ENCODE data around the gene MAMLD1. TPM values are rescaled to one million over a fixed set of nuclear protein-coding genes. Genes with fewer than 3 reads are reported as not detected.

Gene MAMLD1
- total and polyA plus RNA-seq, 4 donors = 0.59 to 1.1 (median 0.76) TPM

DNA sequence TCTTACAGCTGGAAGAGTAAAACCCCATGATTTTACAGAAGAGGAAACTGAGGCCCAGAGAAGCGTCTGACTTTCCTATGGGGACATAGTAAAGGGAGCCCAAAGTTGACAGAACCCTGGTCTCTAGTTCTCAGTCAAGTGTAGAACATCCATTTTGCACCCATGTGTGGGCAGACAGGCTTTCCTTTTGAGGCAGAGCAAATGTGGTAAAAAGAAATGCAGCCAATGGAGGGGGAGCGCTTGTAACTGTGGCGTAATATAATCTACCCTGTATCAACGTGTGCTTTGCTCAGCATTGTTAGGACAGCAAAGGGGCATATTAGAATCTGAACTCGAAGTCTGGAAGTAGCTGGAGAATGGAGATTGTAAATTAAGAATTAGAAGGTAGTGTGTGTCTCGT lies 8.8 kb downstream of the MAMLD1 start:
- H3K4me1 ChIP-seq (ENCODE audit: control insufficient read depth in 4 of 4, insufficient read depth in 4 of 4, low read length in 3 of 4) = peaks cover 0 to 3% (median 1%) of the 10 kb centered on the region in 4 donors
- no peak overlapping the region for H3K9ac ChIP-seq (ENCODE audit: low read depth in 1 of 2, low read length in 2 of 2)
- no peak overlapping the region for H3K4me3 ChIP-seq (ENCODE audit: low read depth in 1 of 3, low read length in 3 of 3)
- whole genome bisulfite sequencing = 92% methylated on average over 6 of the region's 6 CpGs
- no peak for TF ChIP-seq JUND (IDR thresholded peaks at IDR 0.05)
- no peak for TF ChIP-seq FOXA2 (IDR thresholded peaks at IDR 0.05)
- TF ChIP-seq RXRA (IDR thresholded peaks at IDR 0.05) = no peak
- TF ChIP-seq NR2F2 (IDR thresholded peaks at IDR 0.05) = no peak
- no peak for TF ChIP-seq RAD21 (IDR thresholded peaks at IDR 0.05)
- no peak for TF ChIP-seq HNF4G (IDR thresholded peaks at IDR 0.05)
- no peak for TF ChIP-seq HNF4A (conservative IDR thresholded peaks at IDR 0.05)
- no peaks in the 10 kb centered on the region for H3K36me3 ChIP-seq (ENCODE audit: control insufficient read depth in 4 of 4, insufficient read depth in 3 of 4, low read depth in 1 of 4, low read length in 3 of 4)
- H3K9me3 ChIP-seq (ENCODE audit: control insufficient read depth in 4 of 4, low read length in 3 of 4) = no peaks in the 10 kb centered on the region
- no peak for DNase-seq (ENCODE audit: low spot score)
- no peak overlapping the region for H3K27ac ChIP-seq (ENCODE audit: low read depth in 1 of 2, low read length in 2 of 2)
- H3K27me3 ChIP-seq (ENCODE audit: control insufficient read depth in 4 of 4, insufficient read depth in 4 of 4, low read length in 3 of 4) = no peaks in the 10 kb centered on the region

DNA sequence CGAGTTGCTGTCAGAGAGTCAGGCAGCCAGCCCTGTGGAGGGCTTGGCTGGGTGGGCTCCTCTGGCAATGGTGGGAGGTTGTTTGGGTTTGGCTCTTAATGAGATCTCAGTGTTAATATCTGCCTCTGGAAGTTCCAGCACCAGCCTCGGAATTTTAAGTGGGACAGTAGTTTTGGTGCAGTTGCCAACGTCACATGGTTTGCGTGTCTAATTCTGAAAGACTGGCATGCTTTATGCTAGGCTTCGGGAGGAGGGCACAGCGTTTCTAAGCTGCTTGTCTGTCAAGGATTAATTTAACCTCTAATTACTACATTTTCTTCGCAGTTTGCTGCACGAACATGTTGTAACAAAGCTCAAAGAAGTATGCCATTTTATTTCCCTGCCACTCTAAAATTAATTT lies 9.2 kb downstream of the MAMLD1 start:
- no peaks in the 10 kb centered on the region for H3K9me3 ChIP-seq (ENCODE audit: control insufficient read depth in 4 of 4, low read length in 3 of 4)
- H3K4me3 ChIP-seq (ENCODE audit: low read depth in 1 of 3, low read length in 3 of 3) = no peak overlapping the region
- no peak overlapping the region for H3K27ac ChIP-seq (ENCODE audit: low read depth in 1 of 2, low read length in 2 of 2)
- TF ChIP-seq, protein P1, sequence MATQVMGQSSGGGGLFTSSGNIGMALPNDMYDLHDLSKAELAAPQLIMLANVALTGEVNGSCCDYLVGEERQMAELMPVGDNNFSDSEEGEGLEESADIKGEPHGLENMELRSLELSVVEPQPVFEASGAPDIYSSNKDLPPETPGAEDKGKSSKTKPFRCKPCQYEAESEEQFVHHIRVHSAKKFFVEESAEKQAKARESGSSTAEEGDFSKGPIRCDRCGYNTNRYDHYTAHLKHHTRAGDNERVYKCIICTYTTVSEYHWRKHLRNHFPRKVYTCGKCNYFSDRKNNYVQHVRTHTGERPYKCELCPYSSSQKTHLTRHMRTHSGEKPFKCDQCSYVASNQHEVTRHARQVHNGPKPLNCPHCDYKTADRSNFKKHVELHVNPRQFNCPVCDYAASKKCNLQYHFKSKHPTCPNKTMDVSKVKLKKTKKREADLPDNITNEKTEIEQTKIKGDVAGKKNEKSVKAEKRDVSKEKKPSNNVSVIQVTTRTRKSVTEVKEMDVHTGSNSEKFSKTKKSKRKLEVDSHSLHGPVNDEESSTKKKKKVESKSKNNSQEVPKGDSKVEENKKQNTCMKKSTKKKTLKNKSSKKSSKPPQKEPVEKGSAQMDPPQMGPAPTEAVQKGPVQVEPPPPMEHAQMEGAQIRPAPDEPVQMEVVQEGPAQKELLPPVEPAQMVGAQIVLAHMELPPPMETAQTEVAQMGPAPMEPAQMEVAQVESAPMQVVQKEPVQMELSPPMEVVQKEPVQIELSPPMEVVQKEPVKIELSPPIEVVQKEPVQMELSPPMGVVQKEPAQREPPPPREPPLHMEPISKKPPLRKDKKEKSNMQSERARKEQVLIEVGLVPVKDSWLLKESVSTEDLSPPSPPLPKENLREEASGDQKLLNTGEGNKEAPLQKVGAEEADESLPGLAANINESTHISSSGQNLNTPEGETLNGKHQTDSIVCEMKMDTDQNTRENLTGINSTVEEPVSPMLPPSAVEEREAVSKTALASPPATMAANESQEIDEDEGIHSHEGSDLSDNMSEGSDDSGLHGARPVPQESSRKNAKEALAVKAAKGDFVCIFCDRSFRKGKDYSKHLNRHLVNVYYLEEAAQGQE (IDR thresholded peaks at IDR 0.05) = no peak
- TF ChIP-seq, protein P2, sequence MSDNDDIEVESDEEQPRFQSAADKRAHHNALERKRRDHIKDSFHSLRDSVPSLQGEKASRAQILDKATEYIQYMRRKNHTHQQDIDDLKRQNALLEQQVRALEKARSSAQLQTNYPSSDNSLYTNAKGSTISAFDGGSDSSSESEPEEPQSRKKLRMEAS (IDR thresholded peaks at IDR 0.05) = no peak
- no peak for TF ChIP-seq FOXA2 (IDR thresholded peaks at IDR 0.05)
- TF ChIP-seq, protein P3, sequence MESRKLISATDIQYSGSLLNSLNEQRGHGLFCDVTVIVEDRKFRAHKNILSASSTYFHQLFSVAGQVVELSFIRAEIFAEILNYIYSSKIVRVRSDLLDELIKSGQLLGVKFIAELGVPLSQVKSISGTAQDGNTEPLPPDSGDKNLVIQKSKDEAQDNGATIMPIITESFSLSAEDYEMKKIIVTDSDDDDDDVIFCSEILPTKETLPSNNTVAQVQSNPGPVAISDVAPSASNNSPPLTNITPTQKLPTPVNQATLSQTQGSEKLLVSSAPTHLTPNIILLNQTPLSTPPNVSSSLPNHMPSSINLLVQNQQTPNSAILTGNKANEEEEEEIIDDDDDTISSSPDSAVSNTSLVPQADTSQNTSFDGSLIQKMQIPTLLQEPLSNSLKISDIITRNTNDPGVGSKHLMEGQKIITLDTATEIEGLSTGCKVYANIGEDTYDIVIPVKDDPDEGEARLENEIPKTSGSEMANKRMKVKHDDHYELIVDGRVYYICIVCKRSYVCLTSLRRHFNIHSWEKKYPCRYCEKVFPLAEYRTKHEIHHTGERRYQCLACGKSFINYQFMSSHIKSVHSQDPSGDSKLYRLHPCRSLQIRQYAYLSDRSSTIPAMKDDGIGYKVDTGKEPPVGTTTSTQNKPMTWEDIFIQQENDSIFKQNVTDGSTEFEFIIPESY (IDR thresholded peaks at IDR 0.05) = no peak
- TF ChIP-seq HNF4G (IDR thresholded peaks at IDR 0.05) = no peak
- TF ChIP-seq HNF4A (conservative IDR thresholded peaks at IDR 0.05) = no peak
- TF ChIP-seq, protein P4, sequence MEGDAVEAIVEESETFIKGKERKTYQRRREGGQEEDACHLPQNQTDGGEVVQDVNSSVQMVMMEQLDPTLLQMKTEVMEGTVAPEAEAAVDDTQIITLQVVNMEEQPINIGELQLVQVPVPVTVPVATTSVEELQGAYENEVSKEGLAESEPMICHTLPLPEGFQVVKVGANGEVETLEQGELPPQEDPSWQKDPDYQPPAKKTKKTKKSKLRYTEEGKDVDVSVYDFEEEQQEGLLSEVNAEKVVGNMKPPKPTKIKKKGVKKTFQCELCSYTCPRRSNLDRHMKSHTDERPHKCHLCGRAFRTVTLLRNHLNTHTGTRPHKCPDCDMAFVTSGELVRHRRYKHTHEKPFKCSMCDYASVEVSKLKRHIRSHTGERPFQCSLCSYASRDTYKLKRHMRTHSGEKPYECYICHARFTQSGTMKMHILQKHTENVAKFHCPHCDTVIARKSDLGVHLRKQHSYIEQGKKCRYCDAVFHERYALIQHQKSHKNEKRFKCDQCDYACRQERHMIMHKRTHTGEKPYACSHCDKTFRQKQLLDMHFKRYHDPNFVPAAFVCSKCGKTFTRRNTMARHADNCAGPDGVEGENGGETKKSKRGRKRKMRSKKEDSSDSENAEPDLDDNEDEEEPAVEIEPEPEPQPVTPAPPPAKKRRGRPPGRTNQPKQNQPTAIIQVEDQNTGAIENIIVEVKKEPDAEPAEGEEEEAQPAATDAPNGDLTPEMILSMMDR (IDR thresholded peaks at IDR 0.05; ENCODE audit: low read depth, low read length, missing input control) = no peak
- TF ChIP-seq, protein P5, sequence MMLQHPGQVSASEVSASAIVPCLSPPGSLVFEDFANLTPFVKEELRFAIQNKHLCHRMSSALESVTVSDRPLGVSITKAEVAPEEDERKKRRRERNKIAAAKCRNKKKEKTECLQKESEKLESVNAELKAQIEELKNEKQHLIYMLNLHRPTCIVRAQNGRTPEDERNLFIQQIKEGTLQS (IDR thresholded peaks at IDR 0.05) = no peak
- TF ChIP-seq EGR1 (IDR thresholded peaks at IDR 0.05; ENCODE audit: low read depth in 2 of 2) = no peak
- no peak for TF ChIP-seq YY1 (IDR thresholded peaks at IDR 0.05)
- no peak for TF ChIP-seq JUND (IDR thresholded peaks at IDR 0.05)
- no peak for TF ChIP-seq TAF1 (conservative IDR thresholded peaks at IDR 0.05)
- no peak for TF ChIP-seq GABPA (IDR thresholded peaks at IDR 0.05 in 1 of 2, conservative IDR thresholded peaks at IDR 0.05 in 1 of 2)
- no peak for TF ChIP-seq SP1 (IDR thresholded peaks at IDR 0.05)
- TF ChIP-seq FOXA1 (IDR thresholded peaks at IDR 0.05) = no peak
- 92% methylated on average over 8 of the region's 8 CpGs for WGBS
- no peaks in the 10 kb centered on the region for H3K36me3 ChIP-seq (ENCODE audit: control insufficient read depth in 4 of 4, insufficient read depth in 3 of 4, low read depth in 1 of 4, low read length in 3 of 4)
- H3K9ac ChIP-seq (ENCODE audit: low read depth in 1 of 2, low read length in 2 of 2) = no peak overlapping the region
- no peaks in the 10 kb centered on the region for H3K27me3 ChIP-seq (ENCODE audit: control insufficient read depth in 4 of 4, insufficient read depth in 4 of 4, low read length in 3 of 4)
- H3K4me1 ChIP-seq (ENCODE audit: control insufficient read depth in 4 of 4, insufficient read depth in 4 of 4, low read length in 3 of 4) = peaks cover 0 to 3% (median 1%) of the 10 kb centered on the region in 4 donors
- DNase-seq (ENCODE audit: low spot score) = no peak
